Stomach smooth muscle (tissue), 2 donors: Measurements from ENCODE around the gene RDH12.
"Not testable (repeated sequence)": the region's sequence is repeated elsewhere in the genome, so short reads cannot be mapped to it uniquely, and the experiment has no call there.

Source experiments
- H3K27ac ChIP-seq: one replicate; pipeline ENCODE4 v1.7.0; 2013; ENCODE audit warnings: mild to moderate bottlenecking, low read length, inconsistent platforms
- H3K27me3 ChIP-seq, 2 donors: one replicate each; pipeline ENCODE4 v1.7.0; 2013; ENCODE audit warnings: low read length in 2 of 2; ENCODE audit not compliant: insufficient read depth in 2 of 2, control insufficient read depth in 1 of 2
- H3K36me3 ChIP-seq, 2 donors: one replicate each; pipeline ENCODE4 v1.7.0; 2013; ENCODE audit warnings: low read length in 2 of 2; ENCODE audit not compliant: control insufficient read depth in 2 of 2, insufficient read depth in 2 of 2
- H3K4me1 ChIP-seq: one replicate; pipeline ENCODE4 v1.7.0; 2013; ENCODE audit warnings: low read length; ENCODE audit not compliant: control insufficient read depth, insufficient read depth
- H3K4me3 ChIP-seq, 2 donors: one replicate each; pipeline ENCODE4 v1.7.0; 2013; ENCODE audit warnings: low read length in 2 of 2
- H3K9ac ChIP-seq, 2 donors: one replicate each; pipeline ENCODE4 v1.7.0; 2013; ENCODE audit warnings: low read length in 2 of 2, mild to moderate bottlenecking in 1 of 2
- H3K9me3 ChIP-seq, 2 donors: one replicate each; pipeline ENCODE4 v1.7.0; 2013; ENCODE audit warnings: low read length in 2 of 2; ENCODE audit not compliant: control insufficient read depth in 2 of 2
- donor health status: healthy.
- donor health status: Pancreatic carcinoma.

Gene RDH12

GRCh38 chr14:67704484-67705089, 2.9 kb downstream of the RDH12 start:
- H3K9me3 ChIP-seq = no peaks in the 10 kb centered on the region
- no peak overlapping the region for H3K4me3 ChIP-seq
- no peaks in the 10 kb centered on the region for H3K27me3 ChIP-seq
- H3K9ac ChIP-seq = no peak overlapping the region
- no peaks in the 10 kb centered on the region for H3K36me3 ChIP-seq
- H3K4me1 ChIP-seq = no peaks in the 10 kb centered on the region
- H3K27ac ChIP-seq = no peak overlapping the region

- H3K9me3 ChIP-seq = no peaks in the 10 kb centered on the region
- H3K4me1 ChIP-seq = no peaks in the 10 kb centered on the region
- no peak overlapping the region for H3K4me3 ChIP-seq
- no peak overlapping the region for H3K9ac ChIP-seq
- H3K36me3 ChIP-seq = no peaks in the 10 kb centered on the region
- no peak overlapping the region for H3K27ac ChIP-seq
- no peaks in the 10 kb centered on the region for H3K27me3 ChIP-seq
These were observed 3.5 kb downstream of the RDH12 start for GRCh38 chr14:67705211-67705610.

- not testable (repeated sequence) for H3K36me3 ChIP-seq, H3K9ac ChIP-seq, H3K4me1 ChIP-seq, H3K9me3 ChIP-seq, H3K27me3 ChIP-seq, H3K27ac ChIP-seq, H3K4me3 ChIP-seq
These were observed 7.7 kb downstream of the RDH12 start for GRCh38 chr14:67709346-67709745.

- H3K9ac ChIP-seq, H3K36me3 ChIP-seq, H3K4me3 ChIP-seq, H3K9me3 ChIP-seq, H3K27ac ChIP-seq, H3K27me3 ChIP-seq, H3K4me1 ChIP-seq: not testable (repeated sequence)
These were observed 8.1 kb downstream of the RDH12 start for GRCh38 chr14:67709796-67710195.

- H3K4me3 ChIP-seq = no peak overlapping the region
- H3K4me1 ChIP-seq = no peaks in the 10 kb centered on the region
- H3K9me3 ChIP-seq = no peaks in the 10 kb centered on the region
- no peaks in the 10 kb centered on the region for H3K36me3 ChIP-seq
- no peak overlapping the region for H3K27ac ChIP-seq
- H3K27me3 ChIP-seq = no peaks in the 10 kb centered on the region
- no peak overlapping the region for H3K9ac ChIP-seq
These were observed 8.5 kb downstream of the RDH12 start for GRCh38 chr14:67710209-67710608.

- no peak overlapping the region for H3K27ac ChIP-seq
- H3K4me1 ChIP-seq = peaks cover 2% of the 10 kb centered on the region
- no peak overlapping the region for H3K4me3 ChIP-seq
- H3K9me3 ChIP-seq = no peaks in the 10 kb centered on the region
- no peak overlapping the region for H3K9ac ChIP-seq
- no peaks in the 10 kb centered on the region for H3K27me3 ChIP-seq
- H3K36me3 ChIP-seq = no peaks in the 10 kb centered on the region
These were observed 15.4 kb downstream of the RDH12 start for GRCh38 chr14:67717048-67717447.

GRCh38 chr14:67718265-67718664, 16.6 kb downstream of the RDH12 start:
- Histone ChIP-seq H3K4me3 (no peak overlapping the region), H3K4me1 (peaks cover 10% of the 10 kb centered on the region), H3K27ac (no peak overlapping the region), H3K9ac (no peak overlapping the region), H3K9me3 (no peaks in the 10 kb centered on the region), H3K27me3 (no peaks in the 10 kb centered on the region), H3K36me3 (no peaks in the 10 kb centered on the region)

- peaks cover 10% of the 10 kb centered on the region for H3K4me1 ChIP-seq
- H3K9ac ChIP-seq, H3K27ac ChIP-seq, H3K9me3 ChIP-seq, H3K4me3 ChIP-seq, H3K36me3 ChIP-seq, H3K27me3 ChIP-seq: not testable (repeated sequence)
These were observed 17.7 kb downstream of the RDH12 start for GRCh38 chr14:67719385-67719784.

GRCh38 chr14:67719866-67720265, 18.2 kb downstream of the RDH12 start:
- Histone ChIP-seq H3K36me3 (no peaks in the 10 kb centered on the region), H3K4me3 (no peak overlapping the region), H3K27me3 (no peaks in the 10 kb centered on the region), H3K27ac (no peak overlapping the region), H3K9ac (no peak overlapping the region), H3K4me1 (peaks cover 10% of the 10 kb centered on the region), H3K9me3 (no peaks in the 10 kb centered on the region)

GRCh38 chr14:67721875-67722274, 20.2 kb downstream of the RDH12 start:
- Histone ChIP-seq H3K27ac (no peak overlapping the region), H3K9ac (no peak overlapping the region)

GRCh38 chr14:67722293-67722692, 20.6 kb downstream of the RDH12 start:
- no peaks in the 10 kb centered on the region for H3K36me3 ChIP-seq
- peaks cover 10% of the 10 kb centered on the region for H3K4me1 ChIP-seq
- no peaks in the 10 kb centered on the region for H3K27me3 ChIP-seq
- H3K27ac ChIP-seq = no peak overlapping the region
- H3K4me3 ChIP-seq = peak overlapping the region in 1 of 2 donors; percentile 35
- H3K9ac ChIP-seq = no peak overlapping the region
- no peaks in the 10 kb centered on the region for H3K9me3 ChIP-seq

More at GRCh38 chr14:67721875-67722274, 20.2 kb downstream of the RDH12 start:
- Histone ChIP-seq H3K27me3 (no peaks in the 10 kb centered on the region), H3K4me1 (peaks cover 10% of the 10 kb centered on the region), H3K36me3 (no peaks in the 10 kb centered on the region), H3K4me3 (peak overlapping the region in 1 of 2 donors; percentile 35), H3K9me3 (no peaks in the 10 kb centered on the region)
